ENCODE results near the gene CNGB1. TPM values are rescaled to one million over a fixed set of nuclear protein-coding genes. Genes with fewer than 3 reads are reported as not detected.

CNGB1 gene
- polyA plus RNA-seq, 1 donor from 2014 or later: 20.7 TPM

GRCh38 chr16:57982385-57982784 lies 11.5 kb upstream of the CNGB1 start:
- no peak overlapping the region for H3K27ac ChIP-seq (ENCODE audit: low read length)
- no peak overlapping the region for H3K4me2 ChIP-seq (ENCODE audit: low read length)
- no peak overlapping the region for H2AFZ ChIP-seq (ENCODE audit: low read depth, low read length)
- H3K79me2 ChIP-seq (replicated peaks; ENCODE audit: insufficient read depth, low read length): no peaks in the 10 kb centered on the region
- no peak overlapping the region for H3K4me3 ChIP-seq (ENCODE audit: low read length)
- H3K9me3 ChIP-seq (ENCODE audit: low read length): no peaks in the 10 kb centered on the region
- H3K36me3 ChIP-seq (ENCODE audit: insufficient read depth, low read length): no peaks in the 10 kb centered on the region
- no peaks in the 10 kb centered on the region for H3K9me2 ChIP-seq (ENCODE audit: insufficient read depth, low read length)
- no peaks in the 10 kb centered on the region for H4K20me1 ChIP-seq (ENCODE audit: insufficient read depth)
- no peak overlapping the region for H3K9ac ChIP-seq (ENCODE audit: low read length)
- H3F3A ChIP-seq (ENCODE audit: insufficient read depth, low read length, poor library complexity, severe bottlenecking): no peaks in the 10 kb centered on the region
- TF ChIP-seq TAF1 (IDR thresholded peaks at IDR 0.05; ENCODE audit: low read depth) (no peak), REST (IDR thresholded peaks at IDR 0.05; ENCODE audit: borderline replicate concordance) (no peak), SMC3 (conservative IDR thresholded peaks at IDR 0.05; ENCODE audit: poor library complexity) (no peak), MXI1 (conservative IDR thresholded peaks at IDR 0.05; ENCODE audit: poor library complexity, severe bottlenecking) (no peak), EZH2 (IDR thresholded peaks at IDR 0.05; ENCODE audit: borderline replicate concordance, insufficient read depth, low read length, poor library complexity, severe bottlenecking) (no peak), RAD21 (conservative IDR thresholded peaks at IDR 0.05) (no peak), POLR2AphosphoS5 (IDR thresholded peaks at IDR 0.05) (no peak), EP300 (conservative IDR thresholded peaks at IDR 0.05; ENCODE audit: poor library complexity, severe bottlenecking) (no peak), CTCF (IDR thresholded peaks at IDR 0.05; ENCODE audit: poor library complexity, severe bottlenecking) (no peak)
- peaks cover 30% of the 10 kb centered on the region for H3K27me3 ChIP-seq (ENCODE audit: insufficient read depth, low read depth, low read length)

GRCh38 chr16:57981636-57982035 lies 10.7 kb upstream of the CNGB1 start:
- H3K4me2 ChIP-seq (ENCODE audit: low read length): no peak overlapping the region
- TF ChIP-seq CTCF (IDR thresholded peaks at IDR 0.05; ENCODE audit: poor library complexity, severe bottlenecking): no peak
- TF ChIP-seq RAD21 (conservative IDR thresholded peaks at IDR 0.05): no peak
- no peak for TF ChIP-seq EZH2 (IDR thresholded peaks at IDR 0.05; ENCODE audit: borderline replicate concordance, insufficient read depth, low read length, poor library complexity, severe bottlenecking)
- TF ChIP-seq MXI1 (conservative IDR thresholded peaks at IDR 0.05; ENCODE audit: poor library complexity, severe bottlenecking): no peak
- no peak for TF ChIP-seq POLR2AphosphoS5 (IDR thresholded peaks at IDR 0.05)
- TF ChIP-seq REST (IDR thresholded peaks at IDR 0.05; ENCODE audit: borderline replicate concordance): no peak
- no peak for TF ChIP-seq SMC3 (conservative IDR thresholded peaks at IDR 0.05; ENCODE audit: poor library complexity)
- TF ChIP-seq EP300 (conservative IDR thresholded peaks at IDR 0.05; ENCODE audit: poor library complexity, severe bottlenecking): no peak
- no peak for TF ChIP-seq TAF1 (IDR thresholded peaks at IDR 0.05; ENCODE audit: low read depth)

More at GRCh38 chr16:57981636-57982035, 10.7 kb upstream of the CNGB1 start:
- no peaks in the 10 kb centered on the region for H3K9me2 ChIP-seq (ENCODE audit: insufficient read depth, low read length)
- H3K9ac ChIP-seq (ENCODE audit: low read length): no peak overlapping the region
- no peaks in the 10 kb centered on the region for H3K79me2 ChIP-seq (replicated peaks; ENCODE audit: insufficient read depth, low read length)
- H4K20me1 ChIP-seq (ENCODE audit: insufficient read depth): no peaks in the 10 kb centered on the region
- no peaks in the 10 kb centered on the region for H3F3A ChIP-seq (ENCODE audit: insufficient read depth, low read length, poor library complexity, severe bottlenecking)
- H2AFZ ChIP-seq (ENCODE audit: low read depth, low read length): no peak overlapping the region
- H3K36me3 ChIP-seq (ENCODE audit: insufficient read depth, low read length): no peaks in the 10 kb centered on the region
- H3K4me3 ChIP-seq (ENCODE audit: low read length): no peak overlapping the region
- H3K27me3 ChIP-seq (ENCODE audit: insufficient read depth, low read depth, low read length): peaks cover 23% of the 10 kb centered on the region
- no peak overlapping the region for H3K27ac ChIP-seq (ENCODE audit: low read length)
- H3K9me3 ChIP-seq (ENCODE audit: low read length): no peaks in the 10 kb centered on the region

Data from neural cell (in vitro differentiated cells).